ENCODE results near the gene ZNF224.
A peak's percentile ranks its signal among the peaks of the same experiment; 100 is the strongest.

ZNF224 gene

GRCh38 chr19:44061038-44061437, 33.1 kb upstream of the ZNF224 start:
- H3K4me3 ChIP-seq (ENCODE audit: low read depth, low read length) = no peak overlapping the region
- TF ChIP-seq CTCF (IDR thresholded peaks at IDR 0.05; ENCODE audit: low read depth, low read length) (no peak), MYC (IDR thresholded peaks at IDR 0.05; ENCODE audit: low read depth, low read length) (no peak), MAX (IDR thresholded peaks at IDR 0.05; ENCODE audit: low read depth, low read length) (no peak), POLR2A (IDR thresholded peaks at IDR 0.05; ENCODE audit: extremely low read depth, insufficient read length) (no peak)
- no peak for DNase-seq (ENCODE audit: low read depth)

GRCh38 chr19:44066305-44066704, 27.9 kb upstream of the ZNF224 start:
- no peak for DNase-seq (ENCODE audit: low read depth)
- TF ChIP-seq POLR2A (IDR thresholded peaks at IDR 0.05; ENCODE audit: extremely low read depth, insufficient read length) = no peak
- no peak for TF ChIP-seq MAX (IDR thresholded peaks at IDR 0.05; ENCODE audit: low read depth, low read length)
- no peak for TF ChIP-seq MYC (IDR thresholded peaks at IDR 0.05; ENCODE audit: low read depth, low read length)
- no peak for TF ChIP-seq CTCF (IDR thresholded peaks at IDR 0.05; ENCODE audit: low read depth, low read length)

GRCh38 chr19:44069415-44069814, 24.7 kb upstream of the ZNF224 start:
- no peak overlapping the region for H3K4me3 ChIP-seq (ENCODE audit: low read depth, low read length)
- no peak for TF ChIP-seq MYC (IDR thresholded peaks at IDR 0.05; ENCODE audit: low read depth, low read length)
- no peak for TF ChIP-seq MAX (IDR thresholded peaks at IDR 0.05; ENCODE audit: low read depth, low read length)
- no peak for TF ChIP-seq POLR2A (IDR thresholded peaks at IDR 0.05; ENCODE audit: extremely low read depth, insufficient read length)
- no peak for TF ChIP-seq CTCF (IDR thresholded peaks at IDR 0.05; ENCODE audit: low read depth, low read length)
- DNase-seq (ENCODE audit: low read depth) = no peak

More at GRCh38 chr19:44066305-44066704, 27.9 kb upstream of the ZNF224 start:
- no peak overlapping the region for H3K4me3 ChIP-seq (ENCODE audit: low read depth, low read length)

GRCh38 chr19:44071824-44072542, 22.2 kb upstream of the ZNF224 start, which contains the start of gene ZNF284:
Gene ZNF284, plus strand, starts transcription at chr19:44072159. Its CDS starts 4,231 bp downstream, at chr19:44076390.
- peak; percentile 90 for DNase-seq (ENCODE audit: low read depth)
- TF ChIP-seq POLR2A (IDR thresholded peaks at IDR 0.05; ENCODE audit: extremely low read depth, insufficient read length) = no peak
- TF ChIP-seq MAX (IDR thresholded peaks at IDR 0.05; ENCODE audit: low read depth, low read length) = no peak
- TF ChIP-seq CTCF (IDR thresholded peaks at IDR 0.05; ENCODE audit: low read depth, low read length) = no peak
- no peak for TF ChIP-seq MYC (IDR thresholded peaks at IDR 0.05; ENCODE audit: low read depth, low read length)
- H3K4me3 ChIP-seq (ENCODE audit: low read depth, low read length) = peak within 1 kb of the TSS; percentile 77

- DNase-seq (ENCODE audit: low read depth) = peak; percentile 7
- no peak for TF ChIP-seq POLR2A (IDR thresholded peaks at IDR 0.05; ENCODE audit: extremely low read depth, insufficient read length)
- no peak for TF ChIP-seq MAX (IDR thresholded peaks at IDR 0.05; ENCODE audit: low read depth, low read length)
- TF ChIP-seq MYC (IDR thresholded peaks at IDR 0.05; ENCODE audit: low read depth, low read length) = no peak
- TF ChIP-seq CTCF (IDR thresholded peaks at IDR 0.05; ENCODE audit: low read depth, low read length) = no peak
- peak overlapping the region; percentile 77 for H3K4me3 ChIP-seq (ENCODE audit: low read depth, low read length)
Measured at GRCh38 chr19:44072543-44073401, 21.4 kb upstream of the ZNF224 start.
